ENCODE data around the gene BTBD1. TPM values are rescaled to one million over a fixed set of nuclear protein-coding genes. Genes with fewer than 3 reads are reported as not detected.
"Not testable (repeated sequence)": the region's sequence is repeated elsewhere in the genome, so short reads cannot be mapped to it uniquely, and the experiment has no call there.

BTBD1 gene
- total and polyA plus RNA-seq, 5 donors = 47.6 to 134 (median 127) TPM

DNA sequence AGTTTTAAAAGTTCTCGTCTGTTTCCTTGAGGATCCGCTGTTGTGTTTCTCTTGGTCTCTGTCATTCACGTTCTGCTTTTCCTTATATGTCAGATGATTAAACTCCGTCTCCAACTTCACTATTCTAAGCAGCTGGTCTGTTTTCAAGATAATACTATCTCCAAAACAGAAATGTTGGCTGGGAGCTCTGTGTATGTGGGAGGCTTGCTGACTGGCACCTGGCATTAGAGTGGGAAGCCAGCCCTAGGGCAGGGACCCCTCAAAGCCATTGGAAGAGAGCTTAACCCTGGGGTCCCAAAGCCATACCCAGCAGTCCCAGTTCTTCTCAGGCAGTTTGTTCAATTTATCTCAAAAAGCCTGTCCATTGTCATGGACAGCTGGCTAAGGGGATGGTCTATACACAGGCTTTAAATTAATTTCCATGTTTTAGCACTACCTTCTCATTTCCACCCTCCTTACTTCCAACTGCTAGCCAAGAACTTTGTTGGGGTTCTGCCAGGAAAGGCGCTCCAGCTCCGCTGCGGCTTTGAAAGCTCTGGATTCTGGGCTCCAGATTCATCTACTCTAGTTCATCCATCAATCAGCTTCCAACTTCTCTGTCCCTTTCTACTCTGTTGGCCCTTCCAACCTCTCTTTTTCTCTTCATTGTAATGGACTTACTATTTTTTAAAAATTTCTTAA lies 9.2 kb downstream of the BTBD1 start:
- Histone ChIP-seq H3K27ac (ENCODE audit: low read length) (peak overlapping the region; percentile 30), H3K4me3 (ENCODE audit: low read length) (no peak overlapping the region), H3K27me3 (ENCODE audit: control insufficient read depth, insufficient read depth) (no peaks in the 10 kb centered on the region), H3K9me3 (ENCODE audit: control insufficient read depth, low read length) (no peaks in the 10 kb centered on the region), H3K4me1 (ENCODE audit: control insufficient read depth, insufficient read depth, low read length) (peaks cover 14% of the 10 kb centered on the region)
- ATAC-seq = peak; percentile 60 to 71
- 34% methylated on average over 7 of the region's 7 CpGs for WGBS
- intact Hi-C loops (cut with DNase I) = no loop called here
- peak in 1 of 3 donors; percentile 29 for DNase-seq

DNA sequence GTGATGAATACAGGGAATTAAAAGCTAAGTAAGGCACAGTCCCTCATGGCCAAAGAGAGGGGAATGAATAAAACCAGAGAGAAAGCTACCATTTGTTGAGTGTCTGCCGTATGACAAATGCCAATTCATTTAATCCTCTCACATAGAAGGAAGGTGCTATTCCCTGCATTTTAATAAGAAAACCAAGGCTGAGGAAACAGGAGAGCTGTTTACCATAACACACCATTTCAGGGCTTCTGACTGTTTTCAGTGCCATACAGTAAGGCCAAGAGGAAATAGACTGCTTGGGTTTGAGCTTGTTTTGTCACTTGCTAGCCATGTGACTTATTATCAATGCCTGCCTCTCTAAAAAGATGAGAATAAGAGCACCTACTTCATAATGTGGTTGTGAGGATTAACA lies 10.1 kb downstream of the BTBD1 start:
- no peak overlapping the region for H3K4me3 ChIP-seq (ENCODE audit: low read length)
- whole genome bisulfite sequencing = 52% methylated on average over 1 of the region's 1 CpG
- ATAC-seq = no peak
- intact Hi-C loops (cut with DNase I) = no loop called here
- H3K4me1 ChIP-seq (ENCODE audit: control insufficient read depth, insufficient read depth, low read length) = peaks cover 12% of the 10 kb centered on the region
- no peaks in the 10 kb centered on the region for H3K27me3 ChIP-seq (ENCODE audit: control insufficient read depth, insufficient read depth)
- H3K27ac ChIP-seq (ENCODE audit: low read length) = no peak overlapping the region
- no peaks in the 10 kb centered on the region for H3K9me3 ChIP-seq (ENCODE audit: control insufficient read depth, low read length)
- no peak for DNase-seq

DNA sequence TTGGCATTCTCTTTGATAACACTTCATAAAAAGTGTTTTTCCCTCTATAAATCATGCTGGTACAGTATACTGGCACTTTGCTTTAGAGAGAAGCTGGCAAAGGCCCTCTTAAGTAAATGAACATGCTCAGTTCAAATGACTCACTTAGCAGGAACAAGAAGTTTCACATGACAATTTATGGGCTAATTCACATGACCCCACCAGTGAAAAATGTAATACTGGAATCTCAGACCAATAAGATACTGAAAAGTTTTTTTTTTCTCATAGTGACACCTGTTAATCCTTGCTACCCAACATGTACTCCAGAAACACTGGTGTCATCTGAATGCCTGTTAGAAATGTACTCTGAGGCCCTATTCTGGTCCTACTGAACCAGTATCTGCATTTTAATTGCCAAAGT lies 13.9 kb downstream of the BTBD1 start:
- Histone ChIP-seq H3K9me3 (ENCODE audit: control insufficient read depth, low read length) (no peaks in the 10 kb centered on the region), H3K4me1 (ENCODE audit: control insufficient read depth, insufficient read depth, low read length) (peaks cover 9% of the 10 kb centered on the region), H3K27me3 (ENCODE audit: control insufficient read depth, insufficient read depth) (no peaks in the 10 kb centered on the region), H3K4me3 (ENCODE audit: low read length) (no peak overlapping the region), H3K27ac (ENCODE audit: low read length) (no peak overlapping the region)
- ATAC-seq = no peak
- no peak for DNase-seq
- intact Hi-C loops (cut with DNase I) = no loop called here

GRCh38 chr15:83046558-83047127 lies 20.4 kb downstream of the BTBD1 start:
- Histone ChIP-seq H3K4me1 (ENCODE audit: control insufficient read depth, insufficient read depth, low read length) (no peaks in the 10 kb centered on the region), H3K4me3 (ENCODE audit: low read length) (no peak overlapping the region), H3K9me3 (ENCODE audit: control insufficient read depth, low read length) (no peaks in the 10 kb centered on the region), H3K27me3 (ENCODE audit: control insufficient read depth, insufficient read depth) (no peaks in the 10 kb centered on the region), H3K27ac (ENCODE audit: low read length) (no peak overlapping the region)
- intact Hi-C loops (cut with DNase I) = no loop called here
- DNase-seq (no peak), ATAC-seq (peak; percentile 24 to 88)
- 36% methylated on average over 3 of the region's 3 CpGs for WGBS

DNA sequence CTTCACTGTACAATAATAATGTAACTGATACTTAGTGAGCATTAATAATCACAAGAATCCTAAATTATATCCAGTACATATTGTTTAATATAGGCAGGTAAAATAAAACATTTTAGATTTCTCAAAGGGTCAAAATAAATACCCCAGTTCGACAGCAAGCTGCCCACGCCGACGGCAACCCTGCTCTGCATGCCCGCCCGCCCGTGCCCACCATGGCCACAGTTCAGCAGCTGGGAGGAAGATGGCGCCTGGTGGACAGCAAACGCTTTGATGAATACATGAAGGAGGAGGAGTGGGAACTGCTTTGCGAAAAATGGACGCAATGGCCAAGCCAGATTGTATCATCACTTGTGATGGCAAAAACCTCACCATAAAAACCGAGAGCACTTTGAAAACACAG lies 22.9 kb downstream of the BTBD1 start:
- Histone ChIP-seq H3K4me1 (ENCODE audit: control insufficient read depth, insufficient read depth, low read length) (no peaks in the 10 kb centered on the region), H3K27me3 (ENCODE audit: control insufficient read depth, insufficient read depth) (no peaks in the 10 kb centered on the region), H3K9me3 (ENCODE audit: control insufficient read depth, low read length) (no peaks in the 10 kb centered on the region), H3K27ac (ENCODE audit: low read length) (no peak overlapping the region), H3K4me3 (ENCODE audit: low read length) (no peak overlapping the region)
- intact Hi-C loops (cut with DNase I) = no loop called here
- WGBS = 98% methylated on average over 12 of the region's 12 CpGs
- ATAC-seq = no peak
- DNase-seq = no peak

GRCh38 chr15:83039206-83039605 lies 27.8 kb downstream of the BTBD1 start:
- intact Hi-C loops (cut with DNase I) = no loop called here
- Histone ChIP-seq H3K27me3 (ENCODE audit: control insufficient read depth, insufficient read depth) (no peaks in the 10 kb centered on the region), H3K27ac (ENCODE audit: low read length) (no peak overlapping the region), H3K4me1 (ENCODE audit: control insufficient read depth, insufficient read depth, low read length) (no peaks in the 10 kb centered on the region), H3K9me3 (ENCODE audit: control insufficient read depth, low read length) (no peaks in the 10 kb centered on the region), H3K4me3 (ENCODE audit: low read length) (no peak overlapping the region)
- DNase-seq (no peak), ATAC-seq (no peak)
- WGBS = 10% methylated on average over 1 of the region's 1 CpG

GRCh38 chr15:83036253-83036652 lies 30.8 kb downstream of the BTBD1 start:
- intact Hi-C loops (cut with DNase I) = no loop called here
- Histone ChIP-seq H3K27me3 (ENCODE audit: control insufficient read depth, insufficient read depth) (no peaks in the 10 kb centered on the region), H3K4me1 (ENCODE audit: control insufficient read depth, insufficient read depth, low read length) (no peaks in the 10 kb centered on the region), H3K9me3 (ENCODE audit: control insufficient read depth, low read length) (no peaks in the 10 kb centered on the region), H3K27ac (ENCODE audit: low read length) (no peak overlapping the region), H3K4me3 (ENCODE audit: low read length) (no peak overlapping the region)
- DNase-seq (no peak), ATAC-seq (no peak)
- 95% methylated on average over 6 of the region's 6 CpGs for WGBS

- WGBS = 95% methylated on average over 6 of the region's 6 CpGs
- ATAC-seq; H3K9me3 ChIP-seq (ENCODE audit: control insufficient read depth, low read length); DNase-seq; H3K27ac ChIP-seq (ENCODE audit: low read length); H3K27me3 ChIP-seq (ENCODE audit: control insufficient read depth, insufficient read depth); H3K4me1 ChIP-seq (ENCODE audit: control insufficient read depth, insufficient read depth, low read length); H3K4me3 ChIP-seq (ENCODE audit: low read length); intact Hi-C loops (cut with DNase I): not testable (repeated sequence)
Measured at GRCh38 chr15:83031234-83031633, 35.8 kb downstream of the BTBD1 start.

DNA sequence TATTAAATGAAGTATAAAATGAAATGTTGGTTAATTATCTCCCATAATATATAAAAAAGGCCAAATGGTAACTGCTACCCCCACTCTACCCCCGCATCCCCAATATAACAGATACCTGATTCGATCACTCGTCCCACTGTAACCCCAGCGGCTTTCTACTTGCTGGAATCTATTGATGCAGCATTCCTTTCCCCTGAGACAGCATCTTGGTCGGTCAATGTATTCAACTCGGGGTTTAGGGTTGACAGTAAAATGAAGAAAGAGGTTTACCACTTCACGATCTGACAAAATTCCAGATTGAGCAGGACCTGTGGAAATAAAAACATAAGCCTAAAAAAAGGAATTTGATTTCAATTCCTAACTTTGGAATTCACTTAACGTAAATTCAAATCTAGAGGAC lies 37.0 kb downstream of the BTBD1 start:
- ATAC-seq (no peak), DNase-seq (no peak)
- intact Hi-C loops (cut with DNase I) = no loop called here
- no peak overlapping the region for H3K27ac ChIP-seq (ENCODE audit: low read length)
- no peaks in the 10 kb centered on the region for H3K27me3 ChIP-seq (ENCODE audit: control insufficient read depth, insufficient read depth)
- no peaks in the 10 kb centered on the region for H3K4me1 ChIP-seq (ENCODE audit: control insufficient read depth, insufficient read depth, low read length)
- no peak overlapping the region for H3K4me3 ChIP-seq (ENCODE audit: low read length)
- WGBS = 89% methylated on average over 8 of the region's 8 CpGs
- no peaks in the 10 kb centered on the region for H3K9me3 ChIP-seq (ENCODE audit: control insufficient read depth, low read length)

DNA sequence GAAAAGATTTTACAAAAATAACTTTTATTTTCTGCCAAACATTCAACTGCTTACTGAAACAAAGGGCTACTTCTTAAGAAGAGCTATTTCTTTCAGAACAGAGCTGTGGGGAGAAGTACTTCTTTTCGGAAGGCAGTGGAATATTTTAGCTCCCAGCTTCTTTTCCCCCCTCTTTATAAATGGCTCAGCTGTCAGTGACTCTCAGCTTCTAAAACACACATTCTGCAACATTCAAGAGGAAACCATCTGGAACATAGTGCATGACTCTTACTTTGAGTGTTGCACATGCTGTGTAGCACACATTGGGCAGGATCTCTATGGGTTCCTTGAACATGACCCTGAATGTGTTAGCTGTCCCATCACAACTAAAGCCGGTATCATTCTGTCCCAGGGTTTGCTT lies 48.6 kb downstream of the BTBD1 start:
- ATAC-seq (no peak), DNase-seq (no peak)
- no peak overlapping the region for H3K4me3 ChIP-seq (ENCODE audit: low read length)
- no peaks in the 10 kb centered on the region for H3K4me1 ChIP-seq (ENCODE audit: control insufficient read depth, insufficient read depth, low read length)
- H3K9me3 ChIP-seq (ENCODE audit: control insufficient read depth, low read length) = no peaks in the 10 kb centered on the region
- H3K27me3 ChIP-seq (ENCODE audit: control insufficient read depth, insufficient read depth) = no peaks in the 10 kb centered on the region
- WGBS = 89% methylated on average over 2 of the region's 2 CpGs
- intact Hi-C loops (cut with DNase I) = loop anchor here in 1 of 4 donors (10.0 kb wide), 2 partner anchors 46 to 96 kb away; partner anchors contain the start of gene BTBD1
- H3K27ac ChIP-seq (ENCODE audit: low read length) = no peak overlapping the region

DNA sequence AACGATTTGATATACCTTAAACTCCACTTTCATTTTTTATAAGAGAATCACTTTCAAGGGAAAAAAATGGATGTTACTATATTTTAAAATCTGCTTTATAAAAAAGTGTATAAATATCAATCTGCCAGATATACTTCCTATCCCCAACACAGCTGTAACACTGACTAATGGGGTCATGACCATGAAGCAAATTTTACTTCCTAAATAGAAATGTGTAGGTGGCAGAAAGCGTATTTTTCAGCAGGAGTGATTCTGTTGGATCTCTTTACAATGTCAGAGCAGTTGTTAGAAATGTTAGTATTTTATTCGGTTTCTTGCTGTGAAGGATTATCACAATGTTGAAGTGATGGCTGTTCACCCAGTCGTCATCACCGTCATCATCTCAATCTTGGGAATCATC lies 50.1 kb downstream of the BTBD1 start:
- no peaks in the 10 kb centered on the region for H3K9me3 ChIP-seq (ENCODE audit: control insufficient read depth, low read length)
- H3K4me1 ChIP-seq (ENCODE audit: control insufficient read depth, insufficient read depth, low read length) = peaks cover 7% of the 10 kb centered on the region
- no peak overlapping the region for H3K27ac ChIP-seq (ENCODE audit: low read length)
- intact Hi-C loops (cut with DNase I) = loop anchor here in 1 of 4 donors (10.0 kb wide), 2 partner anchors 48 to 98 kb away; partner anchors contain the start of gene BTBD1
- 81% methylated on average over 5 of the region's 5 CpGs for WGBS
- ATAC-seq = no peak
- no peaks in the 10 kb centered on the region for H3K27me3 ChIP-seq (ENCODE audit: control insufficient read depth, insufficient read depth)
- no peak overlapping the region for H3K4me3 ChIP-seq (ENCODE audit: low read length)
- DNase-seq = no peak
